GM21360 (cell line): ENCODE measurements around the gene GSX1.
"Not testable (repeated sequence)": the region's sequence is repeated elsewhere in the genome, so short reads cannot be mapped to it uniquely, and the experiment has no call there.

ENCODE experiments used
- ATAC-seq: cut with Tn5 transposase; IDR thresholded peaks from one replicate; pipeline ENCODE4 v1.9.1; 2021; ENCODE audit warnings: mild to moderate bottlenecking, moderate library complexity; ENCODE audit not compliant: unreplicated experiment

The GSX1 gene

GRCh38 chr13:27793507-27794367 is 1.5 kb downstream of the GSX1 start:
- no peak for ATAC-seq

- ATAC-seq: no peak
Observed at GRCh38 chr13:27794368-27794691, 2.0 kb downstream of the GSX1 start.

- no peak for ATAC-seq
Observed at GRCh38 chr13:27794921-27795717, 2.8 kb downstream of the GSX1 start.

- ATAC-seq: no peak
Observed at GRCh38 chr13:27795718-27796019, 3.4 kb downstream of the GSX1 start.

GRCh38 chr13:27796544-27797227 is 4.4 kb downstream of the GSX1 start:
- ATAC-seq: no peak

GRCh38 chr13:27797228-27797624 is 4.9 kb downstream of the GSX1 start:
- ATAC-seq: no peak

GRCh38 chr13:27806744-27807387 is 14.6 kb downstream of the GSX1 start:
- ATAC-seq: no peak

- no peak for ATAC-seq
Observed at GRCh38 chr13:27808851-27809550, 16.7 kb downstream of the GSX1 start.

GRCh38 chr13:27810009-27810408 is 17.7 kb downstream of the GSX1 start:
- ATAC-seq: no peak

GRCh38 chr13:27810461-27810860 is 18.2 kb downstream of the GSX1 start:
- no peak for ATAC-seq

GRCh38 chr13:27813826-27814225 is 21.5 kb downstream of the GSX1 start:
- ATAC-seq: no peak

- ATAC-seq: not testable (repeated sequence)
Observed at GRCh38 chr13:27817832-27818231, 25.5 kb downstream of the GSX1 start.

- ATAC-seq: no peak
Observed at GRCh38 chr13:27820524-27821482, 28.5 kb downstream of the GSX1 start.

GRCh38 chr13:27821566-27821965 is 29.3 kb downstream of the GSX1 start:
- ATAC-seq: no peak

GRCh38 chr13:27822258-27822872 is 30.1 kb downstream of the GSX1 start:
- no peak for ATAC-seq

GRCh38 chr13:27822873-27823311 is 30.6 kb downstream of the GSX1 start:
- no peak for ATAC-seq

GRCh38 chr13:27824121-27824520 is 31.8 kb downstream of the GSX1 start:
- no peak for ATAC-seq

- ATAC-seq: no peak
Observed at GRCh38 chr13:27825072-27825471, 32.8 kb downstream of the GSX1 start.
